ENCODE data around the gene SLC8A1. TPM values are rescaled to one million over a fixed set of nuclear protein-coding genes. Genes with fewer than 3 reads are reported as not detected.

Gene SLC8A1
- total RNA-seq, 2 donors from 2014 or later = 105 to 121 TPM

GRCh38 chr2:40115894-40116293 lies 336.0 kb downstream of the SLC8A1 start:
- intact Hi-C loops (cut with DNase I) = loop anchor here in 1 of 2 donors (5.0 kb wide), 1 partner anchor 166 kb away; no protein-coding TSS in a partner anchor
- DNase-seq (ENCODE audit: low spot score) = no peak

GRCh38 chr2:40115348-40115747 lies 336.5 kb downstream of the SLC8A1 start:
- intact Hi-C loops (cut with DNase I) = loop anchor here in 1 of 2 donors (5.0 kb wide), 1 partner anchor 167 kb away; no protein-coding TSS in a partner anchor
- no peak for DNase-seq (ENCODE audit: low spot score)

GRCh38 chr2:40113997-40114396 lies 337.9 kb downstream of the SLC8A1 start:
- intact Hi-C loops (cut with DNase I) = no loop called here
- DNase-seq (ENCODE audit: low spot score) = no peak

- intact Hi-C loops (cut with DNase I) = no loop called here
- DNase-seq (ENCODE audit: low spot score) = no peak
These were observed 338.5 kb downstream of the SLC8A1 start for GRCh38 chr2:40113272-40113968.

- intact Hi-C loops (cut with DNase I) = no loop called here
- DNase-seq (ENCODE audit: low spot score) = no peak
These were observed 342.5 kb downstream of the SLC8A1 start for GRCh38 chr2:40109381-40109780.

GRCh38 chr2:40108851-40109250 lies 343.0 kb downstream of the SLC8A1 start:
- intact Hi-C loops (cut with DNase I) = no loop called here
- DNase-seq (ENCODE audit: low spot score) = no peak

- intact Hi-C loops (cut with DNase I) = no loop called here
- no peak for DNase-seq (ENCODE audit: low spot score)
These were observed 345.8 kb downstream of the SLC8A1 start for GRCh38 chr2:40106061-40106460.

GRCh38 chr2:40105593-40105992 lies 346.3 kb downstream of the SLC8A1 start:
- DNase-seq (ENCODE audit: low spot score) = no peak
- intact Hi-C loops (cut with DNase I) = no loop called here

GRCh38 chr2:40103590-40103989 lies 348.3 kb downstream of the SLC8A1 start:
- no peak for DNase-seq (ENCODE audit: low spot score)
- intact Hi-C loops (cut with DNase I) = no loop called here

- no peak for DNase-seq (ENCODE audit: low spot score)
- intact Hi-C loops (cut with DNase I) = no loop called here
These were observed 348.7 kb downstream of the SLC8A1 start for GRCh38 chr2:40103163-40103562.

GRCh38 chr2:40102447-40102846 lies 349.4 kb downstream of the SLC8A1 start:
- intact Hi-C loops (cut with DNase I) = no loop called here
- DNase-seq (ENCODE audit: low spot score) = no peak

GRCh38 chr2:40101131-40101575 lies 350.7 kb downstream of the SLC8A1 start:
- DNase-seq (ENCODE audit: low spot score) = no peak
- intact Hi-C loops (cut with DNase I) = no loop called here

GRCh38 chr2:40100676-40101075 lies 351.2 kb downstream of the SLC8A1 start:
- intact Hi-C loops (cut with DNase I) = no loop called here
- no peak for DNase-seq (ENCODE audit: low spot score)

GRCh38 chr2:40098786-40099470 lies 353.0 kb downstream of the SLC8A1 start:
- intact Hi-C loops (cut with DNase I) = no loop called here
- no peak for DNase-seq (ENCODE audit: low spot score)

GRCh38 chr2:40097691-40098385 lies 354.1 kb downstream of the SLC8A1 start:
- DNase-seq (ENCODE audit: low spot score) = no peak
- intact Hi-C loops (cut with DNase I) = no loop called here

- no peak for DNase-seq (ENCODE audit: low spot score)
- intact Hi-C loops (cut with DNase I) = no loop called here
These were observed 355.5 kb downstream of the SLC8A1 start for GRCh38 chr2:40096360-40096759.

- no peak for DNase-seq (ENCODE audit: low spot score)
- intact Hi-C loops (cut with DNase I) = no loop called here
These were observed 356.9 kb downstream of the SLC8A1 start for GRCh38 chr2:40095000-40095399.

- no peak for DNase-seq (ENCODE audit: low spot score)
- intact Hi-C loops (cut with DNase I) = no loop called here
These were observed 357.4 kb downstream of the SLC8A1 start for GRCh38 chr2:40094451-40094850.

- no peak for DNase-seq (ENCODE audit: low spot score)
- intact Hi-C loops (cut with DNase I) = no loop called here
These were observed 358.7 kb downstream of the SLC8A1 start for GRCh38 chr2:40093021-40093675.

GRCh38 chr2:40090044-40090443 lies 361.8 kb downstream of the SLC8A1 start:
- no peak for DNase-seq (ENCODE audit: low spot score)
- intact Hi-C loops (cut with DNase I) = no loop called here

Measured in posterior vena cava (tissue), 2 donors.